CD8-positive, alpha-beta memory T cell (primary cell): ENCODE results near the gene RYR3. TPM values are rescaled to one million over a fixed set of nuclear protein-coding genes. Genes with fewer than 3 reads are reported as not detected.
A peak's percentile ranks its signal among the peaks of the same experiment; 100 is the strongest.

Experiments
- CTCF ChIA-PET: fragments of 350-600 bp; sonication (Branson Sonifier 250); formaldehyde crosslinking; loops from one replicate; lab custom pipeline; 2021; ENCODE audit warnings: antibody characterized with exemption; lab: Charles Lee
- POLR2A ChIA-PET: fragments of 350-600 bp; sonication (Branson Sonifier 250); formaldehyde crosslinking; loops from one replicate; lab custom pipeline; 2021; ENCODE audit warnings: antibody characterized with exemption; lab: Charles Lee
- DNase-seq, 5 donors: peaks; one replicate each; pipeline versions ENCODE4 v3.0.0 to v3.0.0-alpha.2; 2020 to 2022; ENCODE audit warnings: mixed read lengths in 1 of 5
- H3K27ac ChIP-seq: one replicate; pipeline ENCODE4 v1.7.0; 2013; ENCODE audit warnings: low read depth, mild to moderate bottlenecking, low read length, moderate library complexity
- H3K27me3 ChIP-seq: 2 replicates; pipeline ENCODE4 v1.7.0; 2013; ENCODE audit warnings: low read length, mild to moderate bottlenecking; ENCODE audit not compliant: insufficient read depth, poor library complexity, severe bottlenecking
- H3K36me3 ChIP-seq: 2 replicates; pipeline ENCODE4 v1.7.0; 2013; ENCODE audit warnings: mild to moderate bottlenecking, low read length, moderate library complexity; ENCODE audit not compliant: insufficient read depth
- H3K4me1 ChIP-seq: 2 replicates; pipeline ENCODE4 v1.7.0; 2013; ENCODE audit warnings: mild to moderate bottlenecking, low read length, moderate library complexity; ENCODE audit not compliant: insufficient read depth
- H3K4me3 ChIP-seq: 2 replicates; pipeline ENCODE4 v1.7.0; 2013; ENCODE audit warnings: mild to moderate bottlenecking, low read length
- H3K9me3 ChIP-seq: 2 replicates; pipeline ENCODE4 v1.7.0; 2013; ENCODE audit warnings: mild to moderate bottlenecking, low read length
- H3K27ac Mint-ChIP-seq, 8 donors: one replicate each; pipeline ENCODE4 v1.8.0; 2020 to 2021; ENCODE audit warnings: mixed read lengths in 8 of 8, mild to moderate bottlenecking in 6 of 8, inconsistent platforms in 3 of 8, moderate library complexity in 3 of 8
- H3K27me3 Mint-ChIP-seq, 2 donors: one replicate each; pipeline ENCODE4 v1.8.0; 2020 to 2021; ENCODE audit warnings: mixed read lengths in 2 of 2, mild to moderate bottlenecking in 1 of 2, moderate library complexity in 1 of 2
- H3K36me3 Mint-ChIP-seq, 3 donors: one replicate each; pipeline ENCODE4 v1.8.0; 2020 to 2021; ENCODE audit warnings: mixed read lengths in 3 of 3, inconsistent platforms in 1 of 3, mild to moderate bottlenecking in 1 of 3
- H3K4me1 Mint-ChIP-seq, 3 donors: one replicate each; pipeline ENCODE4 v1.8.0; 2020 to 2021; ENCODE audit warnings: mixed read lengths in 3 of 3, inconsistent platforms in 1 of 3, mild to moderate bottlenecking in 1 of 3
- H3K4me3 Mint-ChIP-seq, 7 donors: one replicate each; pipeline ENCODE4 v1.8.0; 2020 to 2021; ENCODE audit warnings: mixed read lengths in 7 of 7, mild to moderate bottlenecking in 6 of 7, moderate library complexity in 4 of 7, inconsistent platforms in 2 of 7
- H3K9me3 Mint-ChIP-seq, 5 donors: one replicate each; pipeline ENCODE4 v1.8.0; 2020 to 2022; ENCODE audit warnings: mixed read lengths in 5 of 5, mild to moderate bottlenecking in 3 of 5, moderate library complexity in 2 of 5, inconsistent platforms in 1 of 5
- polyA plus RNA-seq: library from polyadenylated mRNA; unstranded; fragments of 300-500 nt; fragmentation: Illumina TruSeq; gene quantifications from one replicate; pipeline ENCODE4 v1.2.3, GENCODE V29; 2021
- total RNA-seq, 2 experiments: library from RNA; stranded (reverse); gene quantifications; one replicate each; pipeline ENCODE4 v1.2.3, GENCODE V29; 2021

Gene RYR3
- total and polyA plus RNA-seq, 3 experiments from 2014 or later = 0.08 TPM; not detected in 2

DNA sequence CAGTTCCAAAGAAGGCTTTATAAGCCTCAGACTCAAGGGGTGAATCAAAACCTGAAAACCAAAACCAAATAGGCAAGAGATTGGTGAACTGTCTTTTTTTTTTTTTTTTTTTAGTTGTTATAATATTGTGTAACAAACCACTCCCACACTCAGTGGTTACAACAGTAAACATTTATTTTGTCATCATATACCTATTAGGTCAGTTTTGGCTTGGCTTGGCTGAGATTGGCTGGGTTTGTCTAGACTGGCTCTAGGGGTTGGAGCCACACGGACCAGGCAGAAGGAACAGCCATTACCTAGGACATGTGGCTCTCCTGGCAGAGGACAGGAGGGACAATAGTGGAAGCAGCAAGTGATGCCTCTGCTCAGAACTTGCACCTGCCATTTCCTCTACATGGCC lies 26.4 kb upstream of the RYR3 start:
- Histone ChIP-seq H3K4me3 (no peak overlapping the region), H3K36me3 (no peaks in the 10 kb centered on the region), H3K27me3 (no peaks in the 10 kb centered on the region), H3K9me3 (no peaks in the 10 kb centered on the region), H3K27ac (no peak overlapping the region), H3K4me1 (no peaks in the 10 kb centered on the region)
- POLR2A ChIA-PET = no interaction called here
- Mint-ChIP-seq H3K27ac (no peak overlapping the region), H3K4me3 (no peak overlapping the region), H3K36me3 (peaks cover 0 to 2% (median 0%) of the 10 kb centered on the region in 3 donors), H3K9me3 (peaks cover 0 to 2% (median 0%) of the 10 kb centered on the region in 5 donors), H3K27me3 (no peaks in the 10 kb centered on the region), H3K4me1 (no peaks in the 10 kb centered on the region)
- no peak for DNase-seq
- CTCF ChIA-PET = no interaction called here

DNA sequence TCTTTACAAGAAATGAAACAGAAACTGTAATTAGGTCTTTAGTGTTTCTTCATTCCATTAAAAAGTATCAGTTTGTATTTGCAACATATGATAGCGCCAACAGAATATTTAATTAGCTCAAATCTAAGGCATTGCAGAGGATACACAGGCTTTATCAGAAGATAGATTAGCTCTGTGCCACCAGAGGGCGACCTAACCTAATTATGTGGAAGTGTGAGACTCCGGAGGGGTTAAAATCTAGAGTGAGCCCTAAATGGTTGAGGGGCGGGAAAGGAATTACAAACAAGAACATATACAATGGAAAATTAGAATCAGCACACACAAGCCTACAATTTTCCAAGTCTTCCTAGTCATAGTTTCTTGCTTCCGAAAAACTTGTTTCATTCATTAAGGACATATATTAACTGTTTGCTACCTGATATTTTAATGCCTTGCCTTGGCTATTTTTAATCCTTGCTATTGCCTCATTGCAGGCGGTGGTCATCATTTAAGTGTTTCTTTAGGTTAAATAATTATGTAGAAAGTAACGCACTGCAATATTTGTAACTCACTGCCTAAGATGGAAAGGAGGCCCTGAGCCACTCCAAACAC lies 18.0 kb upstream of the RYR3 start:
- H3K36me3 Mint-ChIP-seq = no peaks in the 10 kb centered on the region
- ChIA-PET CTCF (no interaction called here), POLR2A (no interaction called here)
- H3K36me3 ChIP-seq = no peaks in the 10 kb centered on the region
- H3K27ac Mint-ChIP-seq = no peak overlapping the region
- no peak overlapping the region for H3K4me3 ChIP-seq
- no peaks in the 10 kb centered on the region for H3K9me3 ChIP-seq
- no peaks in the 10 kb centered on the region for H3K9me3 Mint-ChIP-seq
- no peaks in the 10 kb centered on the region for H3K27me3 ChIP-seq
- no peak overlapping the region for H3K4me3 Mint-ChIP-seq
- no peaks in the 10 kb centered on the region for H3K27me3 Mint-ChIP-seq
- DNase-seq = peak in 1 of 5 donors; percentile 5
- H3K27ac ChIP-seq = no peak overlapping the region
- H3K4me1 Mint-ChIP-seq = no peaks in the 10 kb centered on the region
- H3K4me1 ChIP-seq = no peaks in the 10 kb centered on the region

DNA sequence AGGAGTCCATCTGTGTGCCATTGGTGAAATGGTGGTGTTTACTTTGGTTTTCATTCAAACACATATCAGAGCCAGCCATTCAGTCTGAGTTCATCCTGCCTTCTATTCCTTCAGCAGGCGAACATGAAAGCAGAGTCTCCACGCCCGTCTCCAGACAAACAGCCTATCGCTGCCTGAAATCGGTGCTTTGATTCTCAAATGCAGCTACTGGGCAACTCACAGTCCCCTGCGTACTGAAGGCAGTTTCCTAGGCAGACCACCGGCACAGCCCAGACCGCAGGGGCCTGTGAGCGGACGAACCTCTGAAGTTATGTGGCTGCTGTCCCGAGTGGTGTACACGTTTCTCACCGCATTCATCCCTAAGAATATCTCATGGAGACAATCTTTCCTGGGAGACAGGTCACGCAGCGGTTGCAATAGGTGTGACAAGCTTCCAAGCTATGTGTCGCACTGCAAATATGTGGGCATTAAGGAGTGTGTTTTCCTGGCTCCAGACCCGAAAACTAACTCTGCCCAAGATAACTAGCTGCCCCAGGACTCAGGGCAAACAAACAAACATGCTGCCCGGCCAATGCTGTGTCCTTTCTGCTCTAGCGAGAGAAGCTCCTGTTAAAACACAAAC lies 16.9 kb upstream of the RYR3 start:
- DNase-seq = no peak
- no peaks in the 10 kb centered on the region for H3K27me3 Mint-ChIP-seq
- ChIA-PET CTCF (no interaction called here), POLR2A (no interaction called here)
- no peaks in the 10 kb centered on the region for H3K9me3 Mint-ChIP-seq
- Histone ChIP-seq H3K4me3 (no peak overlapping the region), H3K4me1 (no peaks in the 10 kb centered on the region), H3K27ac (no peak overlapping the region), H3K27me3 (no peaks in the 10 kb centered on the region), H3K9me3 (no peaks in the 10 kb centered on the region), H3K36me3 (no peaks in the 10 kb centered on the region)
- no peaks in the 10 kb centered on the region for H3K4me1 Mint-ChIP-seq
- H3K27ac Mint-ChIP-seq = no peak overlapping the region
- no peaks in the 10 kb centered on the region for H3K36me3 Mint-ChIP-seq
- no peak overlapping the region for H3K4me3 Mint-ChIP-seq

DNA sequence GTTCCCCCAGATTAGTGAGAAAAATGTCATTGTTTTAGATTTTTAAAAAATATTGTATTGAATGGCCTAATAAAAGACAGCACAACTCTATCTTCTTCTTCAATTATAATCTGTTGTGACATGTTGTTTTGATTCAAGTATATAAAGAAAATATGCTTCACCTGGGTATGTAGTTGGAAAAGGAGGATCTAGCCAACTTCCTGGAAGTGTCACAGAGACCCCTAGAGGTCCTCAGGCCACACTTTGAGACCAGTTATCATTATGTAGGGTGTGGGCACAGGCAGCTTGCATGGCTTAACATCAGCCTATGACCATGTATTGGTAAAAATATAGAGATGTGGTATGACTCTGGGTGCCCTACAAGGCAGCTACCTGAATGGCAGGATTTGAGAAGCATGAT lies 14.7 kb upstream of the RYR3 start:
- DNase-seq = no peak
- H3K36me3 ChIP-seq = no peaks in the 10 kb centered on the region
- no peaks in the 10 kb centered on the region for H3K27me3 Mint-ChIP-seq
- no peak overlapping the region for H3K4me3 ChIP-seq
- no peaks in the 10 kb centered on the region for H3K9me3 Mint-ChIP-seq
- no peaks in the 10 kb centered on the region for H3K4me1 Mint-ChIP-seq
- H3K4me3 Mint-ChIP-seq = no peak overlapping the region
- H3K4me1 ChIP-seq = no peaks in the 10 kb centered on the region
- H3K27me3 ChIP-seq = no peaks in the 10 kb centered on the region
- ChIA-PET CTCF (no interaction called here), POLR2A (no interaction called here)
- H3K27ac ChIP-seq = no peak overlapping the region
- no peaks in the 10 kb centered on the region for H3K9me3 ChIP-seq
- H3K27ac Mint-ChIP-seq = peak overlapping the region in 1 of 8 donors; percentile 6
- H3K36me3 Mint-ChIP-seq = no peaks in the 10 kb centered on the region

DNA sequence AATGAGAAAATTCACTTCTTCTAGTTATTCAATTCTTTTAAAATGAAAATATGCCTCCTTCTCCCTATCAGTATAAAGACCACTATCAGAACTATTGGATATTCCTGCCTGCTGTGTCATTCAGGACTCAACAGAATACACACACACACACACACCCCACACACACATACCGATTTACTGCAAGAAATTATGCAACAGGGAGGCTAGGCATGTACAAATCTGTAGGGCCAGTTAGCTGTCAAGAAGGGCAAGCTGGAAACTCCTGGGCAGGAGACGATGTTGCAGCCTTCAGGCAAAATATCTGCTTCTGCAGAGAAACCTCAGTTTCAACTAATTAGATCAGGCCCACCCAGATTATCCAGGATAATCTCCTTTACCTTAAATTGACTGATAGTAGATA lies 13.9 kb upstream of the RYR3 start:
- Mint-ChIP-seq H3K4me1 (no peaks in the 10 kb centered on the region), H3K4me3 (no peak overlapping the region), H3K9me3 (no peaks in the 10 kb centered on the region), H3K36me3 (no peaks in the 10 kb centered on the region), H3K27ac (no peak overlapping the region), H3K27me3 (no peaks in the 10 kb centered on the region)
- POLR2A ChIA-PET = no interaction called here
- H3K27me3 ChIP-seq = no peaks in the 10 kb centered on the region
- no peaks in the 10 kb centered on the region for H3K4me1 ChIP-seq
- H3K36me3 ChIP-seq = no peaks in the 10 kb centered on the region
- CTCF ChIA-PET = no interaction called here
- no peak for DNase-seq
- H3K9me3 ChIP-seq = no peaks in the 10 kb centered on the region
- H3K4me3 ChIP-seq = no peak overlapping the region
- no peak overlapping the region for H3K27ac ChIP-seq

DNA sequence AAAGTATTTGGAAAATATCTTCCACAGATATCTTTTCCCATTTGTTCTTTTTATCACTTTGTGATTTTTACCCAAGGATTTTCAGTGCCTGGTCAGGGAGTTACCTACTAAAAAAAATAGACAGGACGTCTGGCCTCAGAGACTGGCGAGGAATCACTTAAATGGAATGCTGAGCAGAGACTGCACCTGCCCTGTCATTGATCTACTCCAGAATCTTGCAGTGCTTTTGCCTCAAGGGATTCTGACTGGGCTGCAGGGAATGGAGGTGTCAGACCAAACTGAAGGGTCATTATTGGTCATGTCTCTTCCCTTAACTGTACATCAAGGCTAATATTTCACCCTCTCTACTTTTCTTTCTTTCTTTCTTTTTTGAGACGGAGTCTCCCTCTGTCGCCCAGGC lies 12.1 kb upstream of the RYR3 start:
- H3K4me3 Mint-ChIP-seq = no peak overlapping the region
- no peaks in the 10 kb centered on the region for H3K4me1 Mint-ChIP-seq
- no peak overlapping the region for H3K27ac ChIP-seq
- no peaks in the 10 kb centered on the region for H3K9me3 ChIP-seq
- no peak overlapping the region for H3K27ac Mint-ChIP-seq
- peaks cover 0 to 3% (median 1%) of the 10 kb centered on the region in 5 donors for H3K9me3 Mint-ChIP-seq
- no peaks in the 10 kb centered on the region for H3K27me3 ChIP-seq
- H3K36me3 Mint-ChIP-seq = no peaks in the 10 kb centered on the region
- no peaks in the 10 kb centered on the region for H3K27me3 Mint-ChIP-seq
- CTCF ChIA-PET = interaction anchor here (1.2 kb wide), 1 partner anchor 9 kb away, joined by 3 read pairs; no protein-coding TSS in a partner anchor
- H3K4me1 ChIP-seq = no peaks in the 10 kb centered on the region
- H3K4me3 ChIP-seq = no peak overlapping the region
- DNase-seq = no peak
- H3K36me3 ChIP-seq = no peaks in the 10 kb centered on the region
- POLR2A ChIA-PET = no interaction called here

DNA sequence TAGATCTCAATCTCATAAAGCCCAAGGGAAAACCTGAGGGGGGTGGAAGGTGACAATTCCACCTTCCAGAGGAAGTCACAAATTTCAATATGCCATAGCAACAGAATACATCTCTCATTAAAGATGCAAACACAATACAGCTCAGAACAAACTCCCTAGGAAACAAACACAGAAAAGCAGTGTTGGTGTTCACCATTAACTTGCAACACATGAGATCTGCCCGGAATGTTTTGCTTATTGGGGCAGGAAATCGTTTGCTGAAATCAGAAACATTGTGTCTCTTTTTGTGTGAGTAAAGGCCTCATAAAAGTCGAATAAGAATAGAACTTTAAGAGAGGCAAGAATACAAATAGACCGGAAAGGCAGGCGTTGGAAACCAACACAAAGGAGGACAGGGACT lies 5.8 kb upstream of the RYR3 start:
- Mint-ChIP-seq H3K27ac (no peak overlapping the region), H3K4me1 (no peaks in the 10 kb centered on the region), H3K27me3 (peaks cover 3 to 10% of the 10 kb centered on the region in 2 donors), H3K4me3 (no peak overlapping the region), H3K36me3 (no peaks in the 10 kb centered on the region), H3K9me3 (peaks cover 0 to 12% (median 3%) of the 10 kb centered on the region in 5 donors)
- CTCF ChIA-PET = no interaction called here
- POLR2A ChIA-PET = no interaction called here
- H3K27me3 ChIP-seq = no peaks in the 10 kb centered on the region
- no peaks in the 10 kb centered on the region for H3K9me3 ChIP-seq
- no peaks in the 10 kb centered on the region for H3K4me1 ChIP-seq
- H3K4me3 ChIP-seq = no peak overlapping the region
- DNase-seq = no peak
- H3K36me3 ChIP-seq = no peaks in the 10 kb centered on the region
- no peak overlapping the region for H3K27ac ChIP-seq

DNA sequence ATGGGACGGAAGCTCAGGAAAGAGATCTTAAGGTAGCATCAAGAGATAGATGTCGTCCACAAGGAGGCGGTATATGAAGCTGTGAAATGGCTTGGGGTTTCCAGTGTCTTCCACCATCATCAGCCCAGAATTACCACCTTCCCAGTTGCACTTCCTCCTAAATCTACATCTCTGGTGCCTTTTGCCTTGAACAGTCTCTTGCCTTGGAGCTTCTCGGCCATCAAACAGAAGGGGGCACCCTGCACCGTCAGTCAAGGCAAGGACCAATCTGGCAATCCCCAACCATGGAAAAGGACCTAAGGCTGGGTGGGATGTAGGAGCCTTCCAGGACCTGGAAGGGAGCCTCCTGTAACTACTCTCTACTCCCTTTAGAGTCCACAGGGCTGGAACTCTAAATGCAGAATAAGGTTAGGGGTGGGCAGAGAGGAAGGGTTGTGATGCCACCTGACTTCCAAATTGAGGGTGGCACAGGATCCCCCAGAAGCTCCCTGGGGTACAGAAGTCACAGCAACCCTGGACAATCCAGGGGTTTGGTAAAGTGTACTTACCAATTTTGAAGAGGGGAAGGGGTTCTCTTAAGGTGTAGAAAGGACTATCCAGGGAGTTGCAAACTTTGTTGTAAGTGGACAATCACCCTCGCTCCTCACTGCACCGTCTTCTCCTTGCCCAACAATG lies 1.0 kb upstream of the RYR3 start:
- no peaks in the 10 kb centered on the region for H3K9me3 ChIP-seq
- CTCF ChIA-PET = no interaction called here
- no peak overlapping the region for H3K27ac ChIP-seq
- peaks cover 22 to 28% of the 10 kb centered on the region in 2 donors for H3K27me3 Mint-ChIP-seq
- no peaks in the 10 kb centered on the region for H3K36me3 Mint-ChIP-seq
- peaks cover 0 to 9% (median 3%) of the 10 kb centered on the region in 3 donors for H3K4me1 Mint-ChIP-seq
- H3K27ac Mint-ChIP-seq = no peak overlapping the region
- no peaks in the 10 kb centered on the region for H3K4me1 ChIP-seq
- POLR2A ChIA-PET = no interaction called here
- H3K4me3 Mint-ChIP-seq = no peak overlapping the region
- peaks cover 9% of the 10 kb centered on the region for H3K27me3 ChIP-seq
- DNase-seq = no peak
- no peaks in the 10 kb centered on the region for H3K36me3 ChIP-seq
- no peak overlapping the region for H3K4me3 ChIP-seq
- H3K9me3 Mint-ChIP-seq = peaks cover 0 to 10% (median 7%) of the 10 kb centered on the region in 5 donors
